ENCODE measurements around the gene MAGT1.

DNA sequence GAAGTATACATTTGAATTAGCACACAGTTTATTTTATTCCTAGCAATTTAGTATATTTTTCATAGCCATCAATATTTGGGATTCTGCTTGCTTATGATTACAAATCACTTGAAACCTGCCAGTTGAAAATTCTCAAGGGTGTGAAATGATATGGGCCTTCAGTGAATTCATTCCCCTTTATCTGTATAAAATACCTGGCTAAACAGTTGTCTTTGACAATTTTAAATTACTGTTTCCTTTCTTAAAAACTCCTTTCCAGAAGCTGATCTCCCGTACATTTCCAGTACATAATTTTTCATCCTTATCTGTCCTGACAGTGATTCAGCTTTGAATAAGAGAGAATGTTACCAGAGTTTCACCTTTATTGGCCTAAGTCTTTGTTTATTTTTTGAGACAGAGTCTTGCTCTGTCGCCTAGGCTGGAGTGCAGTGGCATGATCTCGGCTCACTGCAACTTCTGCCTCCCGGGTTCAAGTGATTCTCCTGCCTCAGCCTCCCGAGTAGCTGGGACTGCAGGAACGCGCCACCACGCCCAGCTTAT is 29.2 kb upstream of the MAGT1 start:
- TF ChIP-seq, protein P1, sequence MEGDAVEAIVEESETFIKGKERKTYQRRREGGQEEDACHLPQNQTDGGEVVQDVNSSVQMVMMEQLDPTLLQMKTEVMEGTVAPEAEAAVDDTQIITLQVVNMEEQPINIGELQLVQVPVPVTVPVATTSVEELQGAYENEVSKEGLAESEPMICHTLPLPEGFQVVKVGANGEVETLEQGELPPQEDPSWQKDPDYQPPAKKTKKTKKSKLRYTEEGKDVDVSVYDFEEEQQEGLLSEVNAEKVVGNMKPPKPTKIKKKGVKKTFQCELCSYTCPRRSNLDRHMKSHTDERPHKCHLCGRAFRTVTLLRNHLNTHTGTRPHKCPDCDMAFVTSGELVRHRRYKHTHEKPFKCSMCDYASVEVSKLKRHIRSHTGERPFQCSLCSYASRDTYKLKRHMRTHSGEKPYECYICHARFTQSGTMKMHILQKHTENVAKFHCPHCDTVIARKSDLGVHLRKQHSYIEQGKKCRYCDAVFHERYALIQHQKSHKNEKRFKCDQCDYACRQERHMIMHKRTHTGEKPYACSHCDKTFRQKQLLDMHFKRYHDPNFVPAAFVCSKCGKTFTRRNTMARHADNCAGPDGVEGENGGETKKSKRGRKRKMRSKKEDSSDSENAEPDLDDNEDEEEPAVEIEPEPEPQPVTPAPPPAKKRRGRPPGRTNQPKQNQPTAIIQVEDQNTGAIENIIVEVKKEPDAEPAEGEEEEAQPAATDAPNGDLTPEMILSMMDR (IDR thresholded peaks at IDR 0.05), result no peak
- no peak for TF ChIP-seq POLR2AphosphoS5 (IDR thresholded peaks at IDR 0.05; ENCODE audit: insufficient read depth in 1 of 2, low read depth in 1 of 2)

Data from vagina (tissue), 2 donors.